CD4-positive, alpha-beta T cell treated with Interleukin-6 for 4 hours (primary cell): ENCODE results near the gene USP17L25.
"Not testable (repeated sequence)": the region's sequence is repeated elsewhere in the genome, so short reads cannot be mapped to it uniquely, and the experiment has no call there.

Experiments used
- DNase-seq: peaks from one replicate; pipeline ENCODE4 v3.0.0-alpha.2; 2020; ENCODE audit warnings: mixed read lengths

USP17L25 gene

GRCh38 chr4:9329611-9330010 lies at the start of gene USP17L25:
Gene USP17L25, plus strand, starts transcription at chr4:9329911. Its CDS starts 0 bp downstream, at chr4:9329911.
- not testable (repeated sequence) for DNase-seq

- DNase-seq: not testable (repeated sequence)
Observed at GRCh38 chr4:9324191-9324590, 5.5 kb upstream of the USP17L25 start.

- DNase-seq: not testable (repeated sequence)
Observed at GRCh38 chr4:9324865-9325264, 4.8 kb upstream of the USP17L25 start, which contains the start of gene USP17L24. Gene USP17L24, plus strand, starts transcription at chr4:9325165. Its CDS starts 0 bp downstream, at chr4:9325165.

GRCh38 chr4:9334358-9334757 lies 4.6 kb downstream of the USP17L25 start, which contains the start of gene USP17L26:
Gene USP17L26, plus strand, starts transcription at chr4:9334658. Its CDS starts 0 bp downstream, at chr4:9334658.
- not testable (repeated sequence) for DNase-seq

- not testable (repeated sequence) for DNase-seq
Observed at GRCh38 chr4:9339103-9339502, 9.4 kb downstream of the USP17L25 start, which contains the start of gene USP17L5. Gene USP17L5, plus strand, starts transcription at chr4:9339403. Its CDS starts 0 bp downstream, at chr4:9339403.

- DNase-seq: not testable (repeated sequence)
Observed at GRCh38 chr4:9343848-9344247, 14.1 kb downstream of the USP17L25 start, which contains the start of gene USP17L27. Gene USP17L27, plus strand, starts transcription at chr4:9344148. Its CDS starts 0 bp downstream, at chr4:9344148.

GRCh38 chr4:9348593-9348992 lies 18.9 kb downstream of the USP17L25 start, which contains the start of gene USP17L28:
Gene USP17L28, plus strand, starts transcription at chr4:9348893. Its CDS starts 0 bp downstream, at chr4:9348893.
- DNase-seq: not testable (repeated sequence)

- DNase-seq: not testable (repeated sequence)
Observed at GRCh38 chr4:9350866-9351265, 21.2 kb downstream of the USP17L25 start.

- not testable (repeated sequence) for DNase-seq
Observed at GRCh38 chr4:9353338-9353737, 23.6 kb downstream of the USP17L25 start, which contains the start of gene USP17L29. Gene USP17L29, plus strand, starts transcription at chr4:9353638. Its CDS starts 0 bp downstream, at chr4:9353638.

- not testable (repeated sequence) for DNase-seq
Observed at GRCh38 chr4:9362829-9363228, 33.1 kb downstream of the USP17L25 start, which contains the start of gene USP17L30. Gene USP17L30, plus strand, starts transcription at chr4:9363129. Its CDS starts 0 bp downstream, at chr4:9363129.

GRCh38 chr4:9379881-9380280 lies 50.2 kb downstream of the USP17L25 start:
- DNase-seq: not testable (repeated sequence)
